Measurements from ENCODE around the gene APBA2. TPM values are rescaled to one million over a fixed set of nuclear protein-coding genes. Genes with fewer than 3 reads are reported as not detected.

Gene APBA2
- total RNA-seq, 4 donors from 2014 or later, result 1.1 to 2.4 (median 1.3) TPM

- TF ChIP-seq, protein P1, sequence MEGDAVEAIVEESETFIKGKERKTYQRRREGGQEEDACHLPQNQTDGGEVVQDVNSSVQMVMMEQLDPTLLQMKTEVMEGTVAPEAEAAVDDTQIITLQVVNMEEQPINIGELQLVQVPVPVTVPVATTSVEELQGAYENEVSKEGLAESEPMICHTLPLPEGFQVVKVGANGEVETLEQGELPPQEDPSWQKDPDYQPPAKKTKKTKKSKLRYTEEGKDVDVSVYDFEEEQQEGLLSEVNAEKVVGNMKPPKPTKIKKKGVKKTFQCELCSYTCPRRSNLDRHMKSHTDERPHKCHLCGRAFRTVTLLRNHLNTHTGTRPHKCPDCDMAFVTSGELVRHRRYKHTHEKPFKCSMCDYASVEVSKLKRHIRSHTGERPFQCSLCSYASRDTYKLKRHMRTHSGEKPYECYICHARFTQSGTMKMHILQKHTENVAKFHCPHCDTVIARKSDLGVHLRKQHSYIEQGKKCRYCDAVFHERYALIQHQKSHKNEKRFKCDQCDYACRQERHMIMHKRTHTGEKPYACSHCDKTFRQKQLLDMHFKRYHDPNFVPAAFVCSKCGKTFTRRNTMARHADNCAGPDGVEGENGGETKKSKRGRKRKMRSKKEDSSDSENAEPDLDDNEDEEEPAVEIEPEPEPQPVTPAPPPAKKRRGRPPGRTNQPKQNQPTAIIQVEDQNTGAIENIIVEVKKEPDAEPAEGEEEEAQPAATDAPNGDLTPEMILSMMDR (IDR thresholded peaks at IDR 0.05; ENCODE audit: low read depth), result no peak
Measured at GRCh38 chr15:28901587-28901980, 15.8 kb downstream of the APBA2 start.

GRCh38 chr15:28901987-28902745 lies 16.4 kb downstream of the APBA2 start:
- TF ChIP-seq, protein P1 (IDR thresholded peaks at IDR 0.05; ENCODE audit: low read depth), result no peak

DNA sequence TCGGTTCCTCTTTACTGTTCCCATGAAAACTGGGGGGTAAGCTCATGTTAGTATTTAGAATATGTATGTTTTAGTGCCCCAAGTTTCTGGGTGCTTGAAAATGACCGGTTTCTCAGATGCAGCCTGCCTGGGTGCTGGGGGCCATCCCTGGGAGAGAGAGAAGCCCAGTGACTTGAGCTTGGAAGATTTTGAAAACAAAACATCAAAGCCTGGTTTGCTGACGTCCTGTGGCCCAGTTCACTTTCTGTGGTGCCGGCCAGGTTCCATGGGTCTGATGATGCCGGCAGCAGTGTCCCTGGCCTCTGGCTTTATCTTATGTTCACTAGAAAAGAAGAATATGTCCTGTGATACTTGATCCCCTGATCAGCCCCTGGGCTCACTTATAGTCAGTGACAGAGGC lies 17.1 kb downstream of the APBA2 start:
- TF ChIP-seq, protein P1 (IDR thresholded peaks at IDR 0.05; ENCODE audit: low read depth), result no peak

GRCh38 chr15:28903555-28903954 lies 17.8 kb downstream of the APBA2 start:
- TF ChIP-seq, protein P1 (IDR thresholded peaks at IDR 0.05; ENCODE audit: low read depth), result no peak

DNA sequence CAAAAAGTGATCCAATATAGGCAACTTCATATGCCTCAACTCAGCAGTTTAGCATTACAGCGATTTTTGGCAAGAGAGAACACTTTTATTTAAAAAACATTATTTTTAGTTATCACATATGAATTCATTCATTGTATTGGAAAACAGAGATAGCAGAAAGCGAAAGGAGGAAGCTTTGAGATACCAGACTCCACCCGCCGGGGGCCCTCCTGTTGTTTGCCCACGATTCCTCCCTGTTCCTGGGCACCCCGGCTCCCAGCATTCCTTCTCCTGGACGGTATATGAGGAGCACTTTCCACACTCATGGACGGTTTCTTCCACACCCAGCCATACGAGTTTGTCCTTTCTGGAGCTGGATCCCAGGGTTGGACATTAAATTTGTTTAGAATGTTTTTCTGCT lies 18.2 kb downstream of the APBA2 start:
- TF ChIP-seq, protein P1 (IDR thresholded peaks at IDR 0.05; ENCODE audit: low read depth), result no peak

GRCh38 chr15:28904541-28905315 lies 19.0 kb downstream of the APBA2 start:
- TF ChIP-seq, protein P1 (IDR thresholded peaks at IDR 0.05; ENCODE audit: low read depth), result no peak

- TF ChIP-seq, protein P1 (IDR thresholded peaks at IDR 0.05; ENCODE audit: low read depth), result no peak
Measured at GRCh38 chr15:28907338-28907960, 21.7 kb downstream of the APBA2 start.

Data from subcutaneous adipose tissue (tissue), 4 donors.